Calu3 (cell line): ENCODE measurements around the gene SOX2. TPM values are rescaled to one million over a fixed set of nuclear protein-coding genes. Genes with fewer than 3 reads are reported as not detected.

ENCODE experiments used
- BruUV-seq: library from RNA; stranded (reverse); fragments of 400-500 nt; replicated peaks from 2 replicates; lab custom pipeline; 2021; lab: Mats Ljungman, UMichigan
- CTCF ChIA-PET: fragments of 300-600 bp; sonication (Branson Sonifier 250); formaldehyde crosslinking; loops from one replicate; lab custom pipeline; 2022; ENCODE audit warnings: antibody characterized with exemption; lab: Charles Lee
- DNase-seq: peaks from one replicate; pipeline ENCODE4 v3.0.0; 2022
- H3K27ac Mint-ChIP-seq: one replicate; pipeline ENCODE4 v1.8.0; 2022; ENCODE audit warnings: mixed read lengths; ENCODE audit not compliant: unreplicated experiment
- H3K27me3 Mint-ChIP-seq: one replicate; pipeline ENCODE4 v1.8.0; 2022; ENCODE audit warnings: mixed read lengths; ENCODE audit not compliant: unreplicated experiment
- H3K36me3 Mint-ChIP-seq: one replicate; pipeline ENCODE4 v1.8.0; 2022; ENCODE audit warnings: mild to moderate bottlenecking, moderate library complexity, mixed read lengths; ENCODE audit not compliant: insufficient read depth, unreplicated experiment
- H3K4me1 Mint-ChIP-seq: one replicate; pipeline ENCODE4 v1.8.0; 2022; ENCODE audit warnings: mild to moderate bottlenecking, low read depth, mixed read lengths; ENCODE audit not compliant: unreplicated experiment
- H3K4me3 Mint-ChIP-seq: one replicate; pipeline ENCODE4 v1.8.0; 2022; ENCODE audit warnings: mild to moderate bottlenecking, low read depth, moderate library complexity, mixed read lengths; ENCODE audit not compliant: unreplicated experiment
- H3K9me3 Mint-ChIP-seq: one replicate; pipeline ENCODE4 v1.8.0; 2022; ENCODE audit warnings: low read depth, mixed read lengths; ENCODE audit not compliant: unreplicated experiment
- CTCF ChIP-seq: fragments of 200-600 bp; IDR thresholded peaks from one replicate; pipeline ENCODE4 v1.8.0; 2022; ENCODE audit warnings: antibody characterized with exemption; ENCODE audit not compliant: unreplicated experiment
- intact Hi-C: fragments of 100-400 bp; cut with micrococcal nuclease; formaldehyde crosslinking; loops from one replicate; pipeline ENCODE4 v1.10.0; 2022; ENCODE audit not compliant: unreplicated experiment
- total RNA-seq: library from RNA; stranded (reverse); gene quantifications from 2 replicates; pipeline ENCODE4 v1.2.3, GENCODE V29; 2022

SOX2 gene
- total RNA-seq, 1 experiment from 2014 or later, result 0.19 TPM

DNA sequence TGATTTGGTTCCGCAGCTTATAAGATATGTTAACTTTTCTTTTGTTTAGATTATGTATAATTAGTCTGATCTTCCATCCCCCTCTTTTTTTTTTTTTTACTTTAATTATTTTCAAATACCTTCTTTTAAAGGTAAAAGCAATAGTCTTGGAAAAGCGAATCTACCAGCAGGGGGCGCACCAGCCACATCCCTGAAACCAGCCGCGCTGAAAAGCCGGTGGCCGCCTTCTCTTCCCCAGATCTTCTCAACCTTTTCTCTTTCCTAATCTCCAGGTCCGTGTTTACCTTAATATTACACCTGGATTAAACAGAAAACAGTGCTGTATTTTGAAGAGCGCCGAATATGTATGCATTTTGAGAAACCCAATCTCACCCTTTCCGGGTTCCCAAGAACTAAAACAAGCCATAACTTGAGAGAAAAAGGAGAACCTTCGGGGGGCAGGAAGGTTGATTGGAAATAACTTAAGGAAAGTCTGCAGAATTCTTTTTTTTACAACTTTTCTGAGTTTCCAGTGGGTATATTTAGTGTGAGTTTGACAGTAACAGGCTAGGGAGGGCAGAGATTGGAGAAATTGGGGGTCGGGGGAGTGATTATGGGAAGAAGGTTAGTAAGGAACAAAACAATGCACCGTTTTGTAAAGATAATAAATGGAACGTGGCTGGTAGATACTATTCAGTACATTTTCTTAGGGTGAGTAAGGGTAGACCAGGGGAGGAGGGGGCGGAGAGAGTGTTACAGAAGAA, 2.0 kb upstream of the SOX2 start:
- Mint-ChIP-seq H3K9me3 (no peaks in the 10 kb centered on the region), H3K36me3 (peaks cover 5% of the 10 kb centered on the region), H3K27ac (peak overlapping the region; percentile 11), H3K4me3 (peak overlapping the region; percentile 45), H3K4me1 (peaks cover 22% of the 10 kb centered on the region), H3K27me3 (peaks cover 11% of the 10 kb centered on the region)
- intact Hi-C loops, result loop anchor here (1.0 to 10.0 kb wide), 7 partner anchors 183 to 974 kb away; no protein-coding TSS in a partner anchor
- DNase-seq, result peak; percentile 92
- CTCF ChIA-PET, result interaction anchor here (1.0 kb wide), 1 partner anchor 185 kb away, joined by 4 read pairs; no protein-coding TSS in a partner anchor
- BruUV-seq, result no TSS peak
- peak; percentile 94 for TF ChIP-seq CTCF

DNA sequence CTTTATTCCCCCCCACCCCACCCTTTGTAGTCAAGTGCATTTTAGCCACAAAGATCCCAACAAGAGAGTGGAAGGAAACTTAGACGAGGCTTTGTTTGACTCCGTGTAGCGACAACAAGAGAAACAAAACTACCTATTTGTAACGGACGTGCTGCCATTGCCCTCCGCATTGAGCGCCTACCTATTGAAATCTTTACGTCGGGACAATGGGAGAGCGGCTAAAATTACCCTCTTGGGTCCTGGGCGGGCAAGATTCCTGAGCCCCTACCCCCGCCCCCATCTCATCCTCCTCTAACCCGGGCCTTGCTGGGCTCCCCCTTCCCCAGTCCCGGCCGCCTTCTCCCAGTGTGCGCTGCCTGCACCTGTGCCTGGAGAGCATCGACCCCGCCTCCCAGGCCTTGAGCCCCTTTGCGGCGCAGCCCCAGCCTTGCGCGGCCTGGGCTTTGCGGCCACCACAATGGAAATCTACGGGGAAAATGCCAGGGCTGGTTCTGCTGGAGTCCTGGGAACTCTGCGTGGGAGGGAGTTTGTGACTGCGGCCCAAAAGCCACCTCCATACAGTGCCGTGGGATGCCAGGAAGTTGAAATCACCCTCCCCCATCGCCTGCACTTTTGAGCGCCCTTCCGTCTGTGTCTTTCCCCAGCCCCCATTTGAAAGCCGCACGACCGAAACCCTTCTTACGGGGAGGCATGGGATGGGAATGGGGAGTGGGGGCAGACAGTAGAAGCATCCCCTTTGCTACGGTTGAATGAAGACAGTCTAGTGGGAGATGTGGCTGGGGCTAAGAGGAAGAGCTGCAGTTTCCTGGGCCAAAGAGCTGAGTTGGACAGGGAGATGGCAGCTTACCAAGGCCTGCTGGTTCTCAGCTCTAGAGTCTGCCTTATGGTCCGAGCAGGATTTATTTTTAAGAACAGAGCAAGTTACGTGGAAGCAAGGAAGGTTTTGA, 1.1 kb upstream of the SOX2 start:
- Mint-ChIP-seq H3K4me3 (no peak overlapping the region), H3K27me3 (peaks cover 2% of the 10 kb centered on the region), H3K9me3 (no peaks in the 10 kb centered on the region), H3K36me3 (peaks cover 5% of the 10 kb centered on the region), H3K27ac (no peak overlapping the region), H3K4me1 (peaks cover 27% of the 10 kb centered on the region)
- intact Hi-C loops, result no loop called here
- DNase-seq, result no peak
- CTCF ChIA-PET, result interaction anchor here (0.6 to 0.9 kb wide), 3 partner anchors 10 to 238 kb away, joined by 3 read pairs; no protein-coding TSS in a partner anchor
- no TSS peak for BruUV-seq
- TF ChIP-seq CTCF, result no peak

GRCh38 chr3:181712226-181712552, 464 bp downstream of the SOX2 start:
- CTCF ChIA-PET, result interaction anchor here (0.6 kb wide), 1 partner anchor 772 kb away, joined by 3 read pairs; no protein-coding TSS in a partner anchor
- no peaks in the 10 kb centered on the region for H3K27me3 Mint-ChIP-seq

More at GRCh38 chr3:181712226-181712552, 464 bp downstream of the SOX2 start:
- no peak for TF ChIP-seq CTCF
- DNase-seq, result no peak
- Mint-ChIP-seq H3K9me3 (no peaks in the 10 kb centered on the region), H3K27ac (no peak overlapping the region), H3K36me3 (peaks cover 5% of the 10 kb centered on the region), H3K4me1 (peaks cover 27% of the 10 kb centered on the region), H3K4me3 (no peak overlapping the region)
- no TSS peak for BruUV-seq
- intact Hi-C loops, result no loop called here
